Stimulated activated CD4-positive, alpha-beta T cell treated with anti-CD3 and anti-CD28 coated beads, Interleukin-4, amount 100 ng/mL, for 48 hours (primary cell): ENCODE measurements around the gene LHX3.

Experiments used
- DNase-seq, 2 donors: peaks; one replicate each; pipeline ENCODE4 v3.0.0-alpha.2; 2020; ENCODE audit warnings: low read depth in 2 of 2

LHX3 gene

DNA sequence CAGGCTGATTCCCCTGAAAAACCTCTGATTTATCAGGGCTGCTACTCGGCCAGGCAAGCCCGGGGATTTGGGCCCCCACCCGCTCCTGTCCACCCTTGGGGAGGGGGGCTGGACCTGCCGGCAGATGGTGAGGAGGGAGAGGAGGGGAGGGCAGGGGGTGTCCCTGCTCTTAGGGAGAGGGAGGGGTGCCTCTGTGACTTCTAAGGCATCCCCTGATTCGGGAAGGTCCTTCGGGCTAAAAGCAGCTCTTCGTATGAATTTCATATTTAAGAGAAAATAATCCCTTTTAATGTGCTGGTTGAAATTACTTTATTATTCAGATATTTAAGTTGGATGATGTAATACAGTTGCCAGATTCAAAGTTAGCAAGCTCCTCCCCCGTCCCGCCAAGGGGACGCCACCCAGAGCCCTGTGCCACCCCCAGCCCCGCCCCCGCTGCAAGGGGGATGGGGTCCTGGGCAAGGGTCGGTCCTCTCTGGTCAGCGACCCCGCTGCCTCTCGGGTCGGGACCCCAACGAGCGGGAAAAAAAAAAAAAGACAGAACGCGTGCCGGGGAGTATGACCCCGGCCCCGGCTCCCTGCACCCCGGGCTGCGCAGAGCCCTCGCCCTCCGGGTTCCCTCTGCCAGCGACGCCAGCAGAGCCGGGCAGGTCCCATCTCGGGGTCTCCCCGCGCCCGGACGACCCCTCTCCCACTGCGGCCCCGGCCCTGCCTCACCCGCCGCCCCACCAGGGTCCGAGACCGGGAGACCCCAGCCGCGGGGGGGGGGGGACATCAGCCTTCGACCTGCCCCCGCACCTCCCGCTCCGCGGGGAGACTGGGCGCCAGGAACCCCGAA is 12.4 kb downstream of the LHX3 start:
- no peak for DNase-seq

DNA sequence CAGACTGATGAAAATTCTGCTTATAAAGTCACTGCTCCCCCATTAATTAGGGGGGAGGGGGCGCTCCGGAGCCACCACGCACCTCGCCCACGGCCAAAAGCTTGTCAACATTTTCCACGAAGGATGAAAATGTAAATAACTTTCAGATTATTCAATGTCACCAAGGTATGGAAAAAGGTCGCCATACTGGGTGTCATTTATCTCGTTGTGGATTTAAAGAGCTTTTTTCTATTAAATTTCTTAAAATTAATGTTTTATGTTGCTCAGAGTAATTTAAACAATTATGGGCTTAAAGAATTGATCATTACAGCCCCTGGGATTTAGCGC is 13.0 kb downstream of the LHX3 start:
- no peak for DNase-seq

DNA sequence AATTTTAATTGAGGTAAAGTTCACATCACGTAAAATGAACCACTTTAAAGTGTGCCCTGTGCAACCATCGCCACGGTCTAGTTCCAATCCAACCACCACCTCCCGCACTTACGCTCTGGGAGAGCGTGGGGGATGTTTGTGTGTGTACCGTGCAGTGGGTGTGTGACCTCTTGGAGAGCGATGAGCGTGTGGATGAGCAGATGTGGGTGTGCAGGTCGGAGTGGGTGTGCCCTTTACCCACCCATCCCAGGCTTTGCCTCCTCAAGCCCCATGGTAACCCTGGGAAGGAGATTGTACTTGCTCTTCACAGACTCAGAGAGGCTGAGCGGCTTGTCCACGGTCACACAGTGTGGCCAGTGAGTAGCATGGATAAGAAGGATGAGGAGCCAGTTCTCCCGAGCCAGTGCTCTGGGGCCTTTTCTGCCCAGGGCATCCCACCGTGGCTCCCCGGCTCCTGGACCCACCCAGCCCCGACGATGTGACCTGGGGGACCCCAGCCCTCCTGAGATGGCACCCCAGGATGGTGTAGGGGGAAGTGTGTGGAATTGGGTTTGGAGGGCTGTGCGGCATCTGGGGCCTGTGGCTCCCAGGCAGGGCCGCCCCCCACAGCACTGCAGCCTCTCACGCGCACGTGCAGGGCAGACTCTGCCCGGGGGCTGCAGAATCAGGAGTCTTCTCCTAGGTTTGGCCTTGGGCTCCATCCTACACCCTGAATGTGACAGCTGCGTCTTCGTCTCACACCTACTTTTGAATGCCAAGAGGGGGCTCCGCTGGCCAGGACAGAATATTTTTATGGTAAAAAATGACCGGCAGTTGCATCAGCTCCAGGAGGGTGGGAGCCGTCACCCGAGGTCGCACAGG is 13.6 kb downstream of the LHX3 start:
- DNase-seq = no peak

DNA sequence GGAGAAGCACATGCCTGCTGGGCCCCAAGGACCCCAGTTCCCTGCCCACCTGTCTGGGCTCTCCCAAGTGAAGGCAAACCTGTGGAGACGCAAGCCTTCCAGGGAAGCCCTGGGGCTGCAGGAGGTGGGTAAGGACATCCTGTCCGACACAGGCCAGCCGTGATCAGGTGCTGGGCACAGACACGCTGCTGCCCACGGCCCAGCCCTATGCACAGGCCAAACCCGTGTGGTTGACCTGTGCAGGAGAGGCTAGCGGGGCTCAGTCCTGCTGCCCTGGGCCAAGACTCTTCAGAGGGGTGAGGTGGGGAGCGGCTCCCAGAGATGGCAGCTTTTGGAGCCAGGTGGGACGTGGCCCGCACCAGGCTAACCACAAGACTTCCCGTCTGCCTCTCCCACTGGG is 14.3 kb downstream of the LHX3 start:
- no peak for DNase-seq

DNA sequence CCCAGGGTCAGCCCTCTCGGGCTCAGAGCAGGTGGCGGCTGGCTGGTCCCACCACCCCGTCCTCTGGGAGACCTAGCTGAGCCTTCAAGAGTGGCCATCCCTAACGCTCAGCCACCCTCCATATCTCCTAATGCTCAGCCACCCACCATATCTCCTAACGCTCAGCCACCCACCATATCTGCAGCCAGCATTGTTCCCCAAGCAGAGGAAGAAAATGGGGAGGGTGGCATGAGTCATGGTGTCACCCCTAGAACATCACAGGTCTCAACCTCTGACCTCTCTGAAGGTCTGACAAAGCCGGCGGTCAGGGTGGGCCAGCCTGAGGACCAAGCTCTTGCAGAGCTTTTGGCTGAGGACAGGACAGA is 14.7 kb downstream of the LHX3 start:
- no peak for DNase-seq

DNA sequence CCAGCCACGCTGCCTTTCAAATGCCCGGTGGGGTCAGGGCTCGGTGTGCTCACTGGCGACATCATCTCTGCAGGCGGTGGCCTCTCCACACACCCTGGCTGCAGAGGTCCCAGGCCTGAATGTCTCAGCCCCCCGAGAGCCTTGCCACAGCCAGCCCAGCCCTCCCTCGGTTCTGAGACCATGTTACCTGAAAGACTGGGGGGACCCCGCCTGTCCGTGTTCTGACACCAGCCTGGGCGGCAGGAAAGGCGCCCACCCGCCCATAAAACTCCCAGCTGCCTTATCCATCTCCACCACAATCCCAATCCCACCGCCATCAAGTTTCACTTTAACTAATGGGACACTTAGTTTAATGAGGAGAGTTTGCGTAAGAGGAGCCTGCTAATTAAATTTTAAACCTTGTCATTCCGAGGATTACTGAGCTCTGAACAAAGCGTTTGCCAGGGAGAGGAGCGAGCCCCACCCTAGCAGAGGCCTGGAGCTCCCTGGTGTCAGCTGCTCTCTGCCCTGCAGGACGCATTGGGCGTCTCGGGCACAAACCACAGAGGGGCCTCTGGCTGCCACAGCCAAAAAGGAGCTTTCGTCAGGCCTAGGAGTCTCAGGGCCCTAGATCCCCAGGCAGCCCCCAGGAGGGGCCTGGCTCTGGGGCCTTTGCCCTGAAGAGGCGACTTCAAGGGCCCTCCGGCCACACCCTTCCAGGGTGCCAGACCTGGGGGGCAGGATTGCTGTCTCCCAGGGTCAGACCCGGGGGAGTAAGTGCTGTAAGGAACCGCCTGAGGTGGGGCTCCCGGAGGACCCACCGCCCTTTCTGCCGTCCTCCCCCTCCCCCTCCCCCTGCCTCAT is 15.3 kb downstream of the LHX3 start:
- no peak for DNase-seq

DNA sequence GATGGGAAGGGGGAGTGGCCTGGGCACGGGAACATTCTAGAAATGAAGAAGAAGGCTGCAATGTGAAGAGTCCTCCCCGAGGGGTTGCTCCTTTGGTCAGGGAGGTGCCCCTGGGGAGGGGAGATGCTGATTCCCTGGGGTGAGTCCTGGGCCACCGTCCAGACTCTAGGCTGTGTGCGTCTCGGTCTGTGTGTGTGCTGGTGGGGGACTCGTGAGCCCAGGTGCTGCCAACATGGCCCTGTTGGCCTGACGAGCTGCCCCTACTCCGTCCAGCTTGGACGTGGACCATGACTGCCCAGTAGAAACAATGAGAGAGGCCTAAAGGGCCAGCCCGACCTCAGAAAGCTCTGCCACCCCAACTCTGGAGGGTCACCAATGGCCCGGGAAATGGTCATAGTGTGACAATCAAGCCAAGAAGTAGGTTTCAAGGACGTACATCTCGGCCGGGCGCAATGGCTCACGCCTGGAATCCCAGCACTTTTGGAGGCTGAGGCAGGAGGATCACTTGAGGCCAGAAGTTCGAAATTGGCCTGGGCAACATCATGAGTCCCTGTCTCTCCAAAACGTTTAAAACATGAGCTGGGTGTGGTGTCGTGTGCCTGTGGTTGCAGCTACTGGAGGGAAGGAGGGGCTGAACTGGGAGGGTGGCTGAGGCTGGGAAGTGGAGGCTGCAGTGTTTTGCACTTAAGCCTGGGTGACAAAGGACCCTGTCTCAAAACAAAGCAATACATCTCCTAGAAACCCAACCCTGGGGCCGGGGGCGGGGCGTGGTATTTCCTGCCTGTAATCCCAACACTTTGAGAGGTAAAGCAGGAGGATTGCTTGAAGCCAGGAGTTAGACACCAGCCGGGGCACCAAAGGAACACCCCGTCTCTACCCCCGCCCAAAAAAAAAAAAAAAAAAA is 17.0 kb downstream of the LHX3 start:
- no peak for DNase-seq

DNA sequence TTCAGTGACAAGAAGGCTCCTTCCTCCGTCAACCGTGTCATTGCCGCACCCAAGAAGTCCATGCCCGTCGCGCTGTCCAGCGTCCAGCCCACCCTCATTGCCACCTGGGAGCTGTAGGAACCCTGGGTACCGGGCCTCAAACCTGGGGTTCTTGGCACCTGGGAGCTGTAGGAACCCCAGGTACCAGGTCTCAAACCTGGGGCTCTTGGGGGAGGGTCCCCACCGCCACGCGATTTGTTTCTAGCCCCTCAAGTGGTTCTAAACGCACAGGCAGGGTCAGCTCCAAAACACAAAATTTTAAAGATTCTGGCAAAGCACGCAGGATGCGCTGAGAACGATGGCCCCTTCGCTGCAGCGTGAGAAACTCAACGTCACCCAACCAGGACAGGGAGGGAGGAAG is 17.7 kb downstream of the LHX3 start:
- no peak for DNase-seq

DNA sequence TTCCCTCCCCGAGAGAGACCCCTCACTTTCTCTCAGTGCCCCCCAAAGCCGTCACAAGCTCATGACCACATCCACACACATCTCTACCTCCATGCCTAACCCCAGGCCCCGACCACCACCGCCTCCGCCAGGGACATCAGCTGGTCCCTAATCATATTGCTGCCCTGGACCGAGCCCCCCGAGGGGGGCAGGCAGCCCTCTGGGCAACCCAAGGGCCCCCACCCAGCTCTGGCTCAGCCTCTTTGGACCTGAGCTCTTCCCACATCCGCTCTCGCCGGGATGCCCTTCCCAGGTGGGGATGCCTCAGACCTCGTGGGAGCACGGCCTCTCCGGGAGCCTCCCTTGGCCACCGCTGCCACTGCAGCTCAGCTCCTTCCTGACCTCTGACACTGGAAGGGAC is 18.5 kb downstream of the LHX3 start:
- no peak for DNase-seq

DNA sequence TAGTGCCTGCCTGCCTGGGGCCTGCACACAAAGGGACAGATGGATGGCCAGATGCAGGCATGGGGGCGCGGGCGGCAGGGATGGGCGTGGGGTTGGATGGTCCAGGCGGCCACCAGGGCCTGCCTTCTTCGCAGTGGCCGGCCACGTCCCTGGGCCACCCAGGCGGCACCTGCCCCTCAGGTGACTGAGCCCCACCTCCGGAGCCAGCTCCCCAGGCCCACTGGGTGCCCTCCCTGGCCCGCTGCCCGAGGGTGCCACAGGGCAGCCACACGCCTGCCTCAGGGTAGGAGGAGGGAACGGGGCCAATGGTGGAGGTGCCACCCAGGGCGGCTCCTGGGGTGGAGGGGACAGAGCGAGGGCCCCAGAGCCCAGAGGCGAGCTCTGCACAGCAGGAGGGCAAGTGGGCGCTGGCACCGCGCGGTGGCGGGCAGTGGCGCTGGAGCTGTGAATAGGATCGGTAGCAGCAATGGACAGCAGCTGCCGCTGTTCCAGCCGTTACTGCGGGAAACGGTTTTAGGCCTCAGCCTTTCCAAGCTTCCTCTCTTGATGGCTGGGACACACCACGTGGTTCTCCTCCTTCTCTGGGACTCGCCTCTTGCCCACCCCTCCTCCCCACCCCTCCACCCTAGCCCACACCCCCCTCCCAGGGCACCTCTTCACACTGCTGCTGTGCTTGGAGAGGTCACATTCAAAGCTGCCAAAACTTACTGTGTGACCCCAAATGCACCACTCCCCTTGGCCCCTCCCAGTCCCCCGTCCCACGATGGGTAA is 19.1 kb downstream of the LHX3 start:
- DNase-seq = no peak

DNA sequence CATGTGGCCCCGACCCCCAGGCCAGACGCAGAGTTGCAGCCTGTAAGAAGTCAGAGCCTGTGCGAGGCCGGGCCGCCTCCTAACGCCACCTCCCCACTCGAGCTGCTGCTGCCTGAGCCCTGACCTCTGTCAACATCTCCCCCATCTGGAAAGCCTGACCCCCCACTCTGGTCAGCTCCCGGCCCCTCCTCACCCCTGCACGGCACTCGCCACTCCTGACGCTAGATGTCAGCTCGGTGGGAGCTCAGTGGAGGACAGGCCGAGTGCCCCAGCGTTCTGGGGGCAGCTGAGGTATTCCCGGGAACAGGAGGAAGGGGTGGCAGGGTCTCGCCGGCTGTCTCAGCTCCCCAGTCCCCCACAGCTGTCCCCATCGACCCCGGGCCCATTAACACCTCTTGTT is 19.9 kb downstream of the LHX3 start:
- no peak for DNase-seq

DNA sequence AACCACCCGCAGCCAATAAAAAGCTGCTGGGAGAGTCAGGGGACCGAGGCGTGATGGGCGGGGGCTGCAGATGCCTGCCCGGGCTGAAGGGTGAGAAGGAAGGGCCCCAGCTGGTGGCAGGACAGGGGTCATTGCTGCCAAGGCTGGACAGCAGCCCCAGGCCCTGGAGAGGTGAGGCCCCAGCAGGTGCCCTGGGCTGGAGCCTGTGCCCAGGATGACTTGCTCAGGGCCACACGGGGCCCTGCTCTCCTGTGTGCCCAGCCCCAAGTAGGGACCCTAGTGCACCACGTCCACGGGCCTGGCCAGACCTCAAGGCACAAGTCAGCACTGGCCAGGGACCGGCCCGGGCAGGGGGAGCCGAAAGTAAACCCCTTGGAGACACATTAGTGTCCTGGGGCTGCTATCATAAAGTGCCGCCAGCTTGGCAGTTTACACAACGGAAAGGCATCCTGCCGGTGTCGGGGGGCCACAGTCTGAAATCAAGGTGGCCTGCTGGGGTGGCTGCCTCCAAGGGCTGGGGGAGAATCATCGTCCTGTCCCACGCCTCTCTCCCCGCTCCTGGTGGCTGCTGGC is 22.0 kb downstream of the LHX3 start:
- DNase-seq = no peak

DNA sequence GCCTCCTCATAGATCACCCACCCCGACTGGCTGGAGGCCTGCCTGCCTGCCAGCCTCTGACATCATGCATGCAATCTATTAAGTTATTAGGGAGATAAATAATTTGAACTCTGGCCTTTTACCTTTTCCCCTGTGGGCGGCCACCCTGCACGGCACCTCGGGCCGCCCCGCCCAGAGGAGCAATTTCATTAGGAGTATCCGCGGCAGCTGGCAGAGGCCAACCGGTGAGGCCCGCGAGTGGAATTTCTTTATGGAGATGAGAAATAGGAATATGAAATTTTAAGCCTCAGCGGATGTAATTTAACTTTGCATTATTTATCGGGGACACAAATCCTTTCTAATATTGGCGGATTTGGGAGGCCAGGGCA is 22.5 kb downstream of the LHX3 start:
- no peak for DNase-seq

DNA sequence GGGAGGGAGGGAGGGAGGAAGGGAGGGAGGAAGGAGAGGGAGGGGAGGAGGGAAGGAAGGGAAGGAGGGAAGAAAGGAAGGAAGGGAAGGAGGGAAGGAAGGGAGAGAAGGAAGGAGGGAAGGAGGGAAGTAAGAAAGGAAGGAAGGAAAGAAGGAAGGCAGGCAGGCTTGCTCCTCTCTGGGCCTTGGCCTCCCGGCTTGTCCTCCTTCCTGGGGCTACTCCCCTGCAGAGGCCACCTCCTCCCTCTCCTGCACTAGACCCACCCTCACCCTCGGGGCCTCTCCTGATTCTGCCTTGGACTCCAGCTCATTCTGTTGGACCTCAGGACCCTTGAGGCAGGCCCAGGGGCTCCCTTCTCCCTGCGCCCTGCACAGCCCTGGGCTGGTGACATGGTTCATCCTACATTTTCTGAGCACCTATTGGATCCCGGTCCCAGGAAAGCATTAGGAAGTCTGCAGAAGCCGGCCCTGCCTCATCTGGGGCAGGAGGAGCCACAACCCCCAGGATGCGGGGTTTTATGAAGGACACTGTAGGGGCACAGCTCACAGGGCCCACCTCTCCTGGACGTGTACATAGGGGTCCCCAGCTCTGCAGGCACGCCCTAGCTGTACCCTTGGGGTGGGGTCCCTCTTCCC is 23.0 kb downstream of the LHX3 start:
- no peak for DNase-seq

DNA sequence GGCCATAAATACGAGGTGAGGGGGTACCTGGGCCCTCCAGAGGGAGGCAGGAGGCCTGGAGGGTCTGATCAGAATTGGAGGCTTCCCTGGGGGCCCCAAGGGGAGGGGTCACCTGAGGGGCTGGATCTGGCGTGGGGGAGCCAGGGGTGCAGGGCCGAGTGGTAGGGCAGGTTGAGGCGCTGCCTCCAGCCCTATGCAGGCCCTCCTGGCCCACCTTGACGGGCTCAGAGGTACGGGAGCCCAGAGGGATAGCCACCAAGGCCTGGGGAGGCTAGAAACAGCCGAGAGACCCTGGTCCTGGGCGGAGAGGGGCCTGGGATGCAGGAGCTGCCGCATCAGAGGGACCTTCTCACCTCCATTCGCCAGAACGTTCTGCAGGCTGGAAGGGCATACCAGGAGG is 24.3 kb downstream of the LHX3 start:
- no peak for DNase-seq

DNA sequence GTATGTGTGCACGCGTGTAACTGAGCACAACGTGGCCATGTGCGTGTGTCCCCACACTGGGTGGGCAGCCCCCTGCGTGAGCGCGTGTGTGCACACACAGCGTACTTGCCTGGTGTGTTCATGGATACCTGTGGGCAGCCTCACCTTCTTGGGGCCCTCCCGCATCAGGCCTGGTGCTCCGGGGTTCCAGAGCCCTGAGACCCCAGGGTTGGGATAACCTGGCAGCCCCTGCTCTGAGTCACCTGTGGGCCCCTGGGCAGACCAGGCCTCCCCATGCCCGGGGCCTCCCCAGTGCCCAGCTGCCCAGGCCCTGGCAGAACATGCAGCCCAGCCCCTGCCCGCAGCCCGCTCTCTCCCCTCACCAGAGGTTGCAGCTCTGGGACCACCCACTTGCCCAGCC is 25.2 kb downstream of the LHX3 start:
- DNase-seq = no peak

DNA sequence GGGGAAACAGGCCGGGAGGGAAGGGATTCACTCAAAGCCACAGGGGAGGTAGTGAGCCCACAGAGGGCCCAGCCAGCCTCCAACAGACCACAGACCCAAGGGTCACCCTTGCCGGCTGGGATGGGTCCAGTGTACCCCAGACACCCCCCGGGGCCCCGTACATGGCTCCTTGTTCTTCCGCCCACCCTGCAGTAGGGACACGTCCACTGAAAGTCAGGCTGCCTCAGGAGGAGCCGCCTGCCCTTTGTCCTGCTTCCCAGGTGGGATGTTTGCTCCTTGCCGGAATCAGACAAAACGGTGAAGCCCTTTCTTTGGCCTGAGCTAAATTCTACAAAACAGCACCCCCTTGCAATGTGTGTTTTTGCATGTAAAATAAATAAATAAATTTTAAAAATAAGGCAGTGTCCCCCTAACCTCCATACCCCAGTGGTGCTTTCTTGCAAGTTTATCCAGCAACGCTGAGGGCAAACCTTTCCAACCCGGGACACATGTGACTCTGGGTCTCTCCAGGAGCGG is 25.8 kb downstream of the LHX3 start:
- no peak for DNase-seq

DNA sequence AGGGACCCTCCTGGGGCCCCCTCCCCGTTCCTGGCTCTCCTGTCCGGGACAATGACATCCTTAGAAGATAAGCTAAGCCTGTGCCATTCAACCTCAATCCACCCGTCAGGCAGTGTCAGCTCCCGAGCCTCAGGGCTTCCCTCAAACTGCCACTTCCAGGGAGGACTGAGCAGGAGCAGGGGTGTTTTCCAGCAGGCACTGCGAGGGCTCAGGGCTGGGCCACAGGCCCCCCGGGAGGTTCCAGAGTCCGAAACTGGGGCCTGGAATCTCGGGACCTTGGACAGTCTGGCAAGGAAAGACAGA is 26.2 kb downstream of the LHX3 start:
- DNase-seq = no peak

DNA sequence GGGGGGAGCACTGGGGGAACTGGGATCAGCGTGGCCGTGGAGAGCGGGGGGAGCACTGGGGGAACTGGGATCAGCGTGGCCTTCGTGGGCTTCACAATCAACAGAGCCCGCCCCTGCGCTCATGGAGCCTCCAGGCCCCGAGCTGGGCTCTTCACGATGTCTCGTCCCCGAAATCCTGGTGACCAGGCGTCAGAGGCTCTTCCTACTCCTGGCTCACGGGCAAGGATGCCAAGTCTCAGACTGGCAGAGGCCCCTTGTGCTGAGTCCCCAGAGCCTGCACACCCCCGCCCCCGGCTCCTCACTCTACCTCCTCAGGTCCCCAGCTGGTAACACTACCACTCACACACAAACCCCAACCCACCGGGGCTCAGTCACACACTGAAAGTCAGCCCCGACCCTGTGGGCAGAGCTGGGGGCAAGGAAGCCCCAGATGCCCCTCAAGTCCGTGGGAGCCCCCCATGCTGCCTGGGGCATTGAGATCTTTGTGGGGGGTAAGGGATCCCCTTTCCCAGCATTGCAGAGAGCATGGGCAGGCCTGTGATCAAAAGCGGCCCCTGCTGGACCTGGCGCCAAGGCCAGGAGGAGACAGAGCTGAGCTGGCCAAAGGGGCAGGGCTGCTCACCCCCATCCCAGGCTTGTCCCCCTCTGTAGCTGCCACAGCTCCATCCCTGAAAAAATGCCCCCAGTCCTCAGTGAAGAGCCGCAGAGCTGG is 26.7 kb downstream of the LHX3 start:
- DNase-seq = no peak
